ENCODE data around the gene SPATA2L.

DNA sequence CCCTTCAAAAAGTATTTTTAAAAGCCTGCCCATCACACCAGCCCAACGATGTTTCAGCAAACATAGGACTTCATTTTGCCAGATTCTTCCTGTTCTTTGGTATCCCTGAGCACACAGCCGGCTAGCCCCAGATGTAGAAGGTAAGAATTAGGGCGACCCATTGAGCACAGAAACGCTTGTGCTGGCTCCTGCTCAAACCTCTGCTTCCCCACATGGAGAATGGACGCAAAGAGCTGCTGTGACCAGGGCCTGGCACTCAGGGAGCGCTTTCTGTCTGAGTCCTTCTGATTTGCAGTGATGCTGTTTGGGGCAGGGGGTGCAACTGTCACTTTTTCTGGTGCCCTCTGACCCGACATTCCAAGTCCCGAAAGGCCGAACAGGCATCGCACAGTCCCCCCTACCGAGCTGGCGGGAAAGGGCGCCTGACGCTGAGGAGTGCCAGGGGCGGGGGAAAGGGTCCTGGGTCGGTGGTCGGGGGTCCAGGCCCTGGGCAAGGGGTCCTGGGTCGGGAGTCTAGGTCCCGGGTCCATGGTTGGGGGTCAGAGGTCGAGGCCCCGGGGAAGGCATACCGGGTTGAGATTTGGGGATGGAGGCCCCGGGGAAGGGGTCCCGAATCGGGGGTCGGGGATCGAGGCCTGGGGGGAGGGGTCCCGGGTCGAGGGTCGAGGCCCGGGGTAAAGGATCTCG, 44.9 kb downstream of the SPATA2L start:
- TF ChIP-seq, protein P1, sequence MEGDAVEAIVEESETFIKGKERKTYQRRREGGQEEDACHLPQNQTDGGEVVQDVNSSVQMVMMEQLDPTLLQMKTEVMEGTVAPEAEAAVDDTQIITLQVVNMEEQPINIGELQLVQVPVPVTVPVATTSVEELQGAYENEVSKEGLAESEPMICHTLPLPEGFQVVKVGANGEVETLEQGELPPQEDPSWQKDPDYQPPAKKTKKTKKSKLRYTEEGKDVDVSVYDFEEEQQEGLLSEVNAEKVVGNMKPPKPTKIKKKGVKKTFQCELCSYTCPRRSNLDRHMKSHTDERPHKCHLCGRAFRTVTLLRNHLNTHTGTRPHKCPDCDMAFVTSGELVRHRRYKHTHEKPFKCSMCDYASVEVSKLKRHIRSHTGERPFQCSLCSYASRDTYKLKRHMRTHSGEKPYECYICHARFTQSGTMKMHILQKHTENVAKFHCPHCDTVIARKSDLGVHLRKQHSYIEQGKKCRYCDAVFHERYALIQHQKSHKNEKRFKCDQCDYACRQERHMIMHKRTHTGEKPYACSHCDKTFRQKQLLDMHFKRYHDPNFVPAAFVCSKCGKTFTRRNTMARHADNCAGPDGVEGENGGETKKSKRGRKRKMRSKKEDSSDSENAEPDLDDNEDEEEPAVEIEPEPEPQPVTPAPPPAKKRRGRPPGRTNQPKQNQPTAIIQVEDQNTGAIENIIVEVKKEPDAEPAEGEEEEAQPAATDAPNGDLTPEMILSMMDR (IDR thresholded peaks at IDR 0.05) = no peak
- TF ChIP-seq EZH2phosphoT487 (IDR thresholded peaks at IDR 0.05) = no peak
